ENCODE measurements around the gene WDR7. TPM values are rescaled to one million over a fixed set of nuclear protein-coding genes. Genes with fewer than 3 reads are reported as not detected.

Gene WDR7
- total and polyA plus RNA-seq, 9 of the 15 experiments (the other 6 are each of a cell fraction or from before 2014, with no cell fraction given), result 1.4 to 9.4 (median 5.3) TPM

- no peak for ATAC-seq
- H3K36me3 ChIP-seq (ENCODE audit: control insufficient read depth, insufficient read depth, low read length), result no peaks in the 10 kb centered on the region
- no peak overlapping the region for H3K27ac ChIP-seq (ENCODE audit: extremely low read depth, low read depth, low read length)
- in situ Hi-C loops (cut with MboI), result no loop called here
- CTCF ChIA-PET (ENCODE audit: low intra/inter-chr PET ratio), result interaction anchor here (0.8 to 1.2 kb wide), 2 partner anchors 126 to 293 kb away, joined by 3 read pairs; no protein-coding TSS in a partner anchor
- no TSS peak for BruUV-seq (replicated peaks)
- POLR2A ChIA-PET, result no interaction called here
- no peak for TF ChIP-seq MAFG (tag; conservative IDR thresholded peaks at IDR 0.05)
- TF ChIP-seq RAD21 (CRISPR knock-in tag; conservative IDR thresholded peaks at IDR 0.05 in 1 of 2, IDR thresholded peaks at IDR 0.05 in 1 of 2), result peak in 1 of 2 experiments; percentile 31; a peak in 1 of 4 replicates
- H3K27me3 ChIP-seq (ENCODE audit: control insufficient read depth in 2 of 2, insufficient read depth in 2 of 2, low read length in 2 of 2), result no peaks in the 10 kb centered on the region
- H4K20me1 ChIP-seq (replicated peaks; ENCODE audit: control insufficient read depth, insufficient read depth, low read length), result no peaks in the 10 kb centered on the region
- intact Hi-C loops (cut with micrococcal nuclease), result no loop called here
- FAIRE-seq, result no peak
- H3K79me2 ChIP-seq (ENCODE audit: control insufficient read depth, insufficient read depth, low read length), result no peaks in the 10 kb centered on the region
- no peak overlapping the region for H3K9ac ChIP-seq (ENCODE audit: insufficient read depth in 1 of 2, low read depth in 2 of 2, low read length in 2 of 2)
- 21% methylated on average over 4 of the region's 4 CpGs for WGBS (ENCODE audit: insufficient coverage, low coverage, missing lambda C conversion rate)
- no peak for DNase-seq (ENCODE audit: extremely low read depth in 1 of 4, low spot score in 3 of 4)
- H3K4me3 ChIP-seq, result no peak overlapping the region
- no peak overlapping the region for H2AFZ ChIP-seq (ENCODE audit: low read depth, low read length)
- no peaks in the 10 kb centered on the region for H3K9me1 ChIP-seq (ENCODE audit: control insufficient read depth, insufficient read depth, low read length)
- no peaks in the 10 kb centered on the region for H3K9me3 ChIP-seq (replicated peaks; ENCODE audit: control insufficient read depth, insufficient read depth, low read depth, low read length)
- H3K4me1 ChIP-seq (replicated peaks in 1 of 2; ENCODE audit: control insufficient read depth in 2 of 2, insufficient read depth in 2 of 2, low read length in 2 of 2), result no peaks in the 10 kb centered on the region; a peak in 1 of 5 replicates
- no peak overlapping the region for H3K4me2 ChIP-seq (ENCODE audit: insufficient read depth, low read length)
Measured at GRCh38 chr18:56995579-56996188, 344.5 kb downstream of the WDR7 start.

GRCh38 chr18:56997200-56997599, 346.0 kb downstream of the WDR7 start:
- no peak overlapping the region for H3K4me3 ChIP-seq
- FAIRE-seq, result no peak
- H3K9me3 ChIP-seq (replicated peaks; ENCODE audit: control insufficient read depth, insufficient read depth, low read depth, low read length), result no peaks in the 10 kb centered on the region
- no peaks in the 10 kb centered on the region for H3K27me3 ChIP-seq (ENCODE audit: control insufficient read depth in 2 of 2, insufficient read depth in 2 of 2, low read length in 2 of 2)
- H2AFZ ChIP-seq (ENCODE audit: low read depth, low read length), result no peak overlapping the region
- H3K27ac ChIP-seq (ENCODE audit: extremely low read depth, low read depth, low read length), result no peak overlapping the region
- WGBS (ENCODE audit: insufficient coverage, low coverage, missing lambda C conversion rate), result 3% methylated on average over 2 of the region's 2 CpGs
- intact Hi-C loops (cut with micrococcal nuclease) (no loop called here), in situ Hi-C loops (cut with MboI) (no loop called here)
- ChIA-PET CTCF (ENCODE audit: low intra/inter-chr PET ratio) (no interaction called here), POLR2A (no interaction called here)
- H3K79me2 ChIP-seq (ENCODE audit: control insufficient read depth, insufficient read depth, low read length), result no peaks in the 10 kb centered on the region
- no TSS peak for BruUV-seq (replicated peaks)
- no peaks in the 10 kb centered on the region for H4K20me1 ChIP-seq (replicated peaks; ENCODE audit: control insufficient read depth, insufficient read depth, low read length)
- H3K36me3 ChIP-seq (ENCODE audit: control insufficient read depth, insufficient read depth, low read length), result no peaks in the 10 kb centered on the region
- H3K4me1 ChIP-seq (replicated peaks in 1 of 2; ENCODE audit: control insufficient read depth in 2 of 2, insufficient read depth in 2 of 2, low read length in 2 of 2), result no peaks in the 10 kb centered on the region; a peak in 1 of 5 replicates
- no peak overlapping the region for H3K4me2 ChIP-seq (ENCODE audit: insufficient read depth, low read length)
- no peak overlapping the region for H3K9ac ChIP-seq (ENCODE audit: insufficient read depth in 1 of 2, low read depth in 2 of 2, low read length in 2 of 2)
- H3K9me1 ChIP-seq (ENCODE audit: control insufficient read depth, insufficient read depth, low read length), result no peaks in the 10 kb centered on the region
- DNase-seq (ENCODE audit: extremely low read depth in 1 of 4, low spot score in 3 of 4), result no peak
- ATAC-seq, result no peak
- TF ChIP-seq PML (IDR thresholded peaks at IDR 0.05; ENCODE audit: low read length) (no peak), MCM3 (IDR thresholded peaks at IDR 0.05) (no peak), ZHX1 (conservative IDR thresholded peaks at IDR 0.05; ENCODE audit: low read length) (no peak), ETV1 (tag; conservative IDR thresholded peaks at IDR 0.05; ENCODE audit: low read depth) (no peak), GTF3C2 (IDR thresholded peaks at IDR 0.05; ENCODE audit: borderline replicate concordance, extremely low read depth, insufficient read length) (no peak), STAG1 (CRISPR knock-in tag; IDR thresholded peaks at IDR 0.05; ENCODE audit: borderline replicate concordance) (no peak)

Measured in K562 (cell line).